ENCODE results near the gene UACA. TPM values are rescaled to one million over a fixed set of nuclear protein-coding genes. Genes with fewer than 3 reads are reported as not detected.
A peak's percentile ranks its signal among the peaks of the same experiment; 100 is the strongest.
"Not testable (repeated sequence)": the region's sequence is repeated elsewhere in the genome, so short reads cannot be mapped to it uniquely, and the experiment has no call there.

UACA gene
- total and polyA plus RNA-seq, 4 donors: 9.2 to 195 (median 37.9) TPM

DNA sequence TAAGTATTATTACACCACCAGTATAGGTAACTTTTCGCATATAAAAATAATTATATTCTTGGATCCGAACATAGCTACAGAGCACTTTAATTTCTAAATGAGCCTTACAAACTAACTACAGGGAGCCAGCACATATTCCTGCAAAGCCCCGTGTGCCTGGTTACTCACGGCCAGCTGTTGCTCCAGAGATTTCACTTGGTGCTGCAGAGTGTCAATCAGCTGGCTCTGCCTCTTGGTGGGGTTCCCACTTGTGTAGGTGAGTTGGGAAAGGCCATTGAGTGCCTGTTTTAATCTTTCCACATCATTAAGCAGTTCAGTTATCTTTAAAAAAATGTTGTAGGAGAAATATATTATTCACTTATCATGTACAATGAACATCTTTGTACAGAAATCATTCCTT is 98.9 kb downstream of the UACA start:
- Histone ChIP-seq H3K4me1 (ENCODE audit: control insufficient read depth in 5 of 5, insufficient read depth in 5 of 5, low read length in 5 of 5) (peaks cover 0 to 12% (median 5%) of the 10 kb centered on the region in 5 donors), H3K27me3 (ENCODE audit: control insufficient read depth in 3 of 3, insufficient read depth in 3 of 3, low read length in 2 of 3) (no peaks in the 10 kb centered on the region), H3K9ac (ENCODE audit: insufficient read depth in 1 of 2, low read length in 2 of 2) (no peak overlapping the region), H3K9me3 (ENCODE audit: control insufficient read depth in 4 of 4, insufficient read depth in 3 of 4, low read length in 3 of 4) (no peaks in the 10 kb centered on the region), H3K36me3 (ENCODE audit: control insufficient read depth in 4 of 4, insufficient read depth in 4 of 4, low read length in 4 of 4) (peaks cover 2 to 12% (median 6%) of the 10 kb centered on the region in 4 donors), H3K4me3 (no peak overlapping the region), H3K27ac (ENCODE audit: low read depth in 1 of 2, low read length in 1 of 2) (no peak overlapping the region)
- TF ChIP-seq, protein P1, sequence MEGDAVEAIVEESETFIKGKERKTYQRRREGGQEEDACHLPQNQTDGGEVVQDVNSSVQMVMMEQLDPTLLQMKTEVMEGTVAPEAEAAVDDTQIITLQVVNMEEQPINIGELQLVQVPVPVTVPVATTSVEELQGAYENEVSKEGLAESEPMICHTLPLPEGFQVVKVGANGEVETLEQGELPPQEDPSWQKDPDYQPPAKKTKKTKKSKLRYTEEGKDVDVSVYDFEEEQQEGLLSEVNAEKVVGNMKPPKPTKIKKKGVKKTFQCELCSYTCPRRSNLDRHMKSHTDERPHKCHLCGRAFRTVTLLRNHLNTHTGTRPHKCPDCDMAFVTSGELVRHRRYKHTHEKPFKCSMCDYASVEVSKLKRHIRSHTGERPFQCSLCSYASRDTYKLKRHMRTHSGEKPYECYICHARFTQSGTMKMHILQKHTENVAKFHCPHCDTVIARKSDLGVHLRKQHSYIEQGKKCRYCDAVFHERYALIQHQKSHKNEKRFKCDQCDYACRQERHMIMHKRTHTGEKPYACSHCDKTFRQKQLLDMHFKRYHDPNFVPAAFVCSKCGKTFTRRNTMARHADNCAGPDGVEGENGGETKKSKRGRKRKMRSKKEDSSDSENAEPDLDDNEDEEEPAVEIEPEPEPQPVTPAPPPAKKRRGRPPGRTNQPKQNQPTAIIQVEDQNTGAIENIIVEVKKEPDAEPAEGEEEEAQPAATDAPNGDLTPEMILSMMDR (IDR thresholded peaks at IDR 0.05; ENCODE audit: control extremely low read depth, extremely low read depth): no peak
- 89 to 94% methylated on average over 4 of the region's 4 CpGs for WGBS, 2 donors
- DNase-seq (no peak), ATAC-seq (ENCODE audit: insufficient read depth, low FRiP score) (no peak)

DNA sequence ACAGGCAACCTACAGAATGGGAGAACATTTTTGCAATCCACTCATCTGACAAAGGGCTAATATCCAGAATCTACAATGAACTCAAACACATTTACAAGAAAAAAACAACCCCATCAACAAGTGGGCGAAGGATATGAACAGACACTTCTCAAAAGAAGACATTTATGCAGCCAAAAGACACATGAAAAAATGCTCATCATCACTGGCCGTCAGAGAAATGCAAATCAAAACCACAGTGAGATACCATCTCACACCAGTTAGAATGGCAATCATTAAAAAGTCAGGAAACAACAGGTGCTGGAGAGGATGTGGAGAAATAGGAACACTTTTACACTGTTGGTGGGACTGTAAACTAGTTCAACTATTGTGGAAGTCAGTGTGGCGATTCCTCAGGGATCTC is 100.3 kb downstream of the UACA start:
- H3K27ac ChIP-seq (ENCODE audit: low read depth in 1 of 2, low read length in 1 of 2); ATAC-seq (ENCODE audit: insufficient read depth, low FRiP score); H3K4me3 ChIP-seq; DNase-seq; H3K27me3 ChIP-seq (ENCODE audit: control insufficient read depth in 3 of 3, insufficient read depth in 3 of 3, low read length in 2 of 3); H3K36me3 ChIP-seq (ENCODE audit: control insufficient read depth in 4 of 4, insufficient read depth in 4 of 4, low read length in 4 of 4); H3K9ac ChIP-seq (ENCODE audit: insufficient read depth in 1 of 2, low read length in 2 of 2); H3K9me3 ChIP-seq (ENCODE audit: control insufficient read depth in 4 of 4, insufficient read depth in 3 of 4, low read length in 3 of 4): not testable (repeated sequence)
- peaks cover 0 to 21% (median 9%) of the 10 kb centered on the region in 5 donors for H3K4me1 ChIP-seq (ENCODE audit: control insufficient read depth in 5 of 5, insufficient read depth in 5 of 5, low read length in 5 of 5)
- WGBS, 2 donors: 92 to 96% methylated on average over 2 of the region's 3 CpGs

DNA sequence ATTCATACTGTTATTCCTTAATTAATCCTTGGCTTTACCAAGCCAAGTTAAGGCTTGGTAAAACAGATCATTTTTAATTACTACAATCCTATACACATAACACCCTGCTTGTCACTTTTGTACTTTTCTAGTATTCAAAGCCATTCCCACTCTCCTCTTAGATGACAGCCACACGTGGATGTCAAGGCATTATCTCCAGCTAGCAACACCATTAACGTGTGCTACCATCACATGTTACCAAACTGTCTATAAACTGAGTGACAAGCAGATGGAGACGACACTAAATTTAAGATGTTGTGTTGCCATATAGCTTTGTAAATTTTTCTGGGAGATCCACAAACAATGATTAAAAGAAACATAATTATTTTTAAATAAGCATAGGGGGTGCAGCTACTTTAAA is 103.7 kb downstream of the UACA start:
- H3K9me3 ChIP-seq (ENCODE audit: control insufficient read depth in 4 of 4, insufficient read depth in 3 of 4, low read length in 3 of 4): no peaks in the 10 kb centered on the region
- no peak overlapping the region for H3K9ac ChIP-seq (ENCODE audit: insufficient read depth in 1 of 2, low read length in 2 of 2)
- no peak for DNase-seq
- peaks cover 0 to 11% (median 2%) of the 10 kb centered on the region in 5 donors for H3K4me1 ChIP-seq (ENCODE audit: control insufficient read depth in 5 of 5, insufficient read depth in 5 of 5, low read length in 5 of 5)
- 80 to 88% methylated on average over 3 of the region's 3 CpGs for WGBS, 2 donors
- H3K4me3 ChIP-seq: no peak overlapping the region
- no peaks in the 10 kb centered on the region for H3K27me3 ChIP-seq (ENCODE audit: control insufficient read depth in 3 of 3, insufficient read depth in 3 of 3, low read length in 2 of 3)
- H3K27ac ChIP-seq (ENCODE audit: low read depth in 1 of 2, low read length in 1 of 2): no peak overlapping the region
- no peak for ATAC-seq (ENCODE audit: insufficient read depth, low FRiP score)
- TF ChIP-seq, protein P1 (IDR thresholded peaks at IDR 0.05; ENCODE audit: control extremely low read depth, extremely low read depth): no peak
- peaks cover 2 to 7% (median 3%) of the 10 kb centered on the region in 4 donors for H3K36me3 ChIP-seq (ENCODE audit: control insufficient read depth in 4 of 4, insufficient read depth in 4 of 4, low read length in 4 of 4)

DNA sequence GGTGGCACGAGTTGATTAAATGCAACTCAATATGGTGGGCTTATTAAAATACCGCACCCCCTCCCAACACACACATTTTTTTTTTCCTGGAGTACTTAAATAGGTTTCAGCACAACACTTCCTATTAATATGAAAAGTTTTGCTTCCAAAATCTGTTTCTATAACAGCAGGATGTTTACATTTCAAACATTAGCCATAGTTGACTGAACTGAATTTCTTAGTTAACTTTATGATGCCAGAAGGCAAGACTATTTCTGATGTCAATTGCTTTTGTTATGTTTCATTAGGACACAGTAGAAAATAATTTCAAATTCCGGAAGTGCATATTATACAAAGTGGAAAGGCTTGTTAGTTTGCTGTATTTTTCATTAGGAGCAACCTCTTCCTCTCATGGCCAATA is 104.7 kb downstream of the UACA start:
- DNase-seq: peak in 2 of 3 donors; percentile 67 to 85
- TF ChIP-seq, protein P1 (IDR thresholded peaks at IDR 0.05; ENCODE audit: control extremely low read depth, extremely low read depth): no peak

More for the DNA sequence above, 104.7 kb downstream of the UACA start:
- no peaks in the 10 kb centered on the region for H3K27me3 ChIP-seq (ENCODE audit: control insufficient read depth in 3 of 3, insufficient read depth in 3 of 3, low read length in 2 of 3)
- no peak overlapping the region for H3K4me3 ChIP-seq
- no peak overlapping the region for H3K27ac ChIP-seq (ENCODE audit: low read depth in 1 of 2, low read length in 1 of 2)
- no peaks in the 10 kb centered on the region for H3K9me3 ChIP-seq (ENCODE audit: control insufficient read depth in 4 of 4, insufficient read depth in 3 of 4, low read length in 3 of 4)
- H3K9ac ChIP-seq (ENCODE audit: insufficient read depth in 1 of 2, low read length in 2 of 2): peak overlapping the region in 1 of 2 donors; percentile 32
- peaks cover 0 to 11% (median 2%) of the 10 kb centered on the region in 5 donors for H3K4me1 ChIP-seq (ENCODE audit: control insufficient read depth in 5 of 5, insufficient read depth in 5 of 5, low read length in 5 of 5)
- peaks cover 2 to 7% (median 3%) of the 10 kb centered on the region in 4 donors for H3K36me3 ChIP-seq (ENCODE audit: control insufficient read depth in 4 of 4, insufficient read depth in 4 of 4, low read length in 4 of 4)
- ATAC-seq (ENCODE audit: insufficient read depth, low FRiP score): no peak
- WGBS, 2 donors: 65 to 75% methylated on average over 3 of the region's 3 CpGs

Data from lung (tissue), 12 donors.